Stimulated activated naive CD8-positive, alpha-beta T cell treated with anti-CD3 and anti-CD28 coated beads, Interleukin-15, Interleukin-2, amounts not matched to agents 100 ng/mL and 50 ng/mL, for 24 hours (primary cell): ENCODE results near the gene PPP1R2.
A peak's percentile ranks its signal among the peaks of the same experiment; 100 is the strongest.
"Not testable (repeated sequence)": the region's sequence is repeated elsewhere in the genome, so short reads cannot be mapped to it uniquely, and the experiment has no call there.

Source experiments
- H3K27ac Mint-ChIP-seq: one replicate; pipeline ENCODE4 v1.8.0; 2021; ENCODE audit warnings: mild to moderate bottlenecking, mixed read lengths
- H3K27me3 Mint-ChIP-seq: one replicate; pipeline ENCODE4 v1.8.0; 2021; ENCODE audit warnings: mixed read lengths
- H3K36me3 Mint-ChIP-seq: one replicate; pipeline ENCODE4 v1.8.0; 2021; ENCODE audit warnings: low read depth, mixed read lengths
- H3K4me1 Mint-ChIP-seq: one replicate; pipeline ENCODE4 v1.8.0; 2021; ENCODE audit warnings: low read depth, mixed read lengths
- H3K4me3 Mint-ChIP-seq: one replicate; pipeline ENCODE4 v1.8.0; 2021; ENCODE audit warnings: mild to moderate bottlenecking, mixed read lengths
- H3K9me3 Mint-ChIP-seq: one replicate; pipeline ENCODE4 v1.8.0; 2021; ENCODE audit warnings: mixed read lengths

Gene PPP1R2

GRCh38 chr3:195537995-195538394, 5.1 kb downstream of the PPP1R2 start:
- peak overlapping the region; percentile 85 for H3K4me3 Mint-ChIP-seq
- H3K4me1 Mint-ChIP-seq: peaks cover 78% of the 10 kb centered on the region
- no peaks in the 10 kb centered on the region for H3K27me3 Mint-ChIP-seq
- peaks cover 46% of the 10 kb centered on the region for H3K36me3 Mint-ChIP-seq
- peaks cover 4% of the 10 kb centered on the region for H3K9me3 Mint-ChIP-seq
- peak overlapping the region; percentile 78 for H3K27ac Mint-ChIP-seq

DNA sequence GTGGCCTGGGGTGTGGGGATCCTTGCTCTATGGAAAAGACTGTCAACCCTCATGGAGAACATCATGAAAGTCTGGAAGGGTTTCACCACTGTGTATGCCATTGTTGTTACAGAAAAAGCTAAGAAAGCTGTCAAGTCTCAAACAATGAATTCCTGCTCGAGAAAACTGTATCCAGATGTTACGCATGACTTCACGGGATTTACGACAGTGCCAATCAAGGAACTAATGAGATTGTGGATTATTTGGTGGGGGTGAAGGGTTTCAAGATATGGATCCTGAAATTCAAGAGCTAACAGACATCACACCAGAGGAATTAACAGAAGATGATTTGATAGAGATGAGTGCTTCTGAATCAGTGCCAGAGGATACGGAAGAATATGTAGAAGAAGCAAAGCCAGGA, 7.8 kb downstream of the PPP1R2 start:
- Mint-ChIP-seq H3K36me3 (peaks cover 44% of the 10 kb centered on the region), H3K4me1 (peaks cover 87% of the 10 kb centered on the region), H3K4me3 (no peak overlapping the region), H3K27ac (peak overlapping the region; percentile 12), H3K9me3 (peaks cover 4% of the 10 kb centered on the region), H3K27me3 (no peaks in the 10 kb centered on the region)

DNA sequence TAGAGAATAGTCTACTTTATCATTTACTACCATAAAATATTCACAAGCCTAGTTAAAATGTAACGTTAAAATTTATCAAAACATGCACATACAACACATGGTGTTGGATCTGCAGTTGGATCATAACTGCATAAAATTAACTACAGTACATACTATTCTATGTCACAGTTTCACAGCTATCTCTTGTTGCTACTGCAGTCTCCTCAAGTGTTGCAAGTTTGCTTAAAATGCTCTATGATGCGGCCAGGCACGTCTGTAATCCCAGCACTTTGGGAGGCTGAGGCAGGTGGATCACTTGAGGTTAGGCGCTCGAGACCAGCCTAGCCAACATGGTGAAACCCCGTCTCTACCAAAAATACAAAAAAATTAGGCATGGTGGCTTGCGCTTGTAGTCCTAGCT, 10.3 kb downstream of the PPP1R2 start:
- peaks cover 43% of the 10 kb centered on the region for H3K36me3 Mint-ChIP-seq
- H3K4me1 Mint-ChIP-seq: peaks cover 75% of the 10 kb centered on the region
- no peaks in the 10 kb centered on the region for H3K27me3 Mint-ChIP-seq
- H3K27ac Mint-ChIP-seq: no peak overlapping the region
- H3K4me3 Mint-ChIP-seq: no peak overlapping the region
- H3K9me3 Mint-ChIP-seq: peaks cover 4% of the 10 kb centered on the region

GRCh38 chr3:195532345-195532744, 10.8 kb downstream of the PPP1R2 start:
- Mint-ChIP-seq H3K9me3 (peaks cover 4% of the 10 kb centered on the region), H3K4me3 (no peak overlapping the region), H3K36me3 (peaks cover 48% of the 10 kb centered on the region), H3K4me1 (peaks cover 70% of the 10 kb centered on the region), H3K27ac (no peak overlapping the region), H3K27me3 (no peaks in the 10 kb centered on the region)

DNA sequence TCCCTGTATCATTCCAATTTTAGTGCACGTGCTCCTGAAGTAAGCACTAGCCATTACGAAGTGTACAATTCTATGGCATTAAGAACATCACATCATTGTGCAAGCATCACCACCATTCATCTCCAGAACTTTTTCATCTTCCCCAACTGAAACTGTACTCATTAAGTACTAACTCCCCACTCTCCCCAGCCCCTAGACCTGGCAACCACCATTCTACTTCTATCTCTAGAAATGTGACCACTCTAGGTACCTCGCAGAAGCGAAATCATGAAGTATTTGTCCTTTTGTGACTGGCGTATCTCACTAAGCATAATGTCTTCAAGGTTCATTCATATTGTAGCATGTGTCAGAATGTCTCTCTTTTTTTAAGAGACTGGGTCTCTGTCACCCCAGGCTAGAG, 11.4 kb downstream of the PPP1R2 start:
- Mint-ChIP-seq H3K27ac (peak overlapping the region; percentile 72), H3K27me3 (no peaks in the 10 kb centered on the region), H3K36me3 (peaks cover 48% of the 10 kb centered on the region), H3K4me3 (no peak overlapping the region), H3K4me1 (peaks cover 66% of the 10 kb centered on the region), H3K9me3 (peaks cover 4% of the 10 kb centered on the region)

- H3K4me1 Mint-ChIP-seq: peaks cover 55% of the 10 kb centered on the region
- no peak overlapping the region for H3K4me3 Mint-ChIP-seq
- H3K27me3 Mint-ChIP-seq: no peaks in the 10 kb centered on the region
- peak overlapping the region; percentile 14 for H3K27ac Mint-ChIP-seq
- H3K9me3 Mint-ChIP-seq: no peaks in the 10 kb centered on the region
- H3K36me3 Mint-ChIP-seq: peaks cover 59% of the 10 kb centered on the region
Observed at GRCh38 chr3:195526492-195526891, 16.6 kb downstream of the PPP1R2 start.

GRCh38 chr3:195524171-195524896, 18.8 kb downstream of the PPP1R2 start:
- Mint-ChIP-seq H3K27ac (peak overlapping the region; percentile 93), H3K9me3 (no peaks in the 10 kb centered on the region), H3K4me1 (peaks cover 43% of the 10 kb centered on the region), H3K27me3 (no peaks in the 10 kb centered on the region), H3K4me3 (no peak overlapping the region), H3K36me3 (peaks cover 57% of the 10 kb centered on the region)

- Mint-ChIP-seq H3K27ac (peak overlapping the region; percentile 4), H3K4me1 (peaks cover 39% of the 10 kb centered on the region), H3K27me3 (no peaks in the 10 kb centered on the region), H3K36me3 (peaks cover 57% of the 10 kb centered on the region), H3K4me3 (no peak overlapping the region), H3K9me3 (no peaks in the 10 kb centered on the region)
Observed at GRCh38 chr3:195522254-195523023, 20.7 kb downstream of the PPP1R2 start.

DNA sequence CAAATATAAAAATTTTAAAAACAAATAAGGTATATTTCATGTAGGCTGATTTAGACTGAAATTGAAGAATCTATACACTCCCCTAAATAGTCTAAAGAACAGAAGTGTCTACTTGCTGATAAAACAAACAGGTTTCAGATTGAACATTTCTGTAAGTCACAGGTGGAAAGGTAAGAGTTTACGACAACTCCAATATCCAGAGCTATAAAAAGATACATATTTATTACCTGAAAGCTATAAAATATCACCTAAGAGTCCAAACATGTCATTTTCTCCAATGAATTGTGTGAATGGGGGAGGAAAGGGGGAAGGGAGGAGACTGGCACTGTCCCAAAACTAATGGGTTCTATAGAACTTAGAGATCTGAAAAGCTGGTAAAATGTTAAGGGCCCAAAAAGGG, 26.1 kb downstream of the PPP1R2 start:
- Mint-ChIP-seq H3K9me3 (no peaks in the 10 kb centered on the region), H3K27ac (no peak overlapping the region), H3K4me3 (no peak overlapping the region), H3K36me3 (peaks cover 69% of the 10 kb centered on the region), H3K27me3 (no peaks in the 10 kb centered on the region), H3K4me1 (peaks cover 33% of the 10 kb centered on the region)

GRCh38 chr3:195514610-195515235, 28.4 kb downstream of the PPP1R2 start:
- not testable (repeated sequence) for H3K9me3 Mint-ChIP-seq, H3K4me3 Mint-ChIP-seq, H3K27me3 Mint-ChIP-seq
- peak overlapping the region; percentile 69 for H3K27ac Mint-ChIP-seq
- H3K36me3 Mint-ChIP-seq: peaks cover 83% of the 10 kb centered on the region
- peaks cover 36% of the 10 kb centered on the region for H3K4me1 Mint-ChIP-seq

GRCh38 chr3:195512798-195513345, 30.3 kb downstream of the PPP1R2 start:
- H3K27ac Mint-ChIP-seq: no peak overlapping the region
- H3K4me3 Mint-ChIP-seq: no peak overlapping the region
- H3K4me1 Mint-ChIP-seq: peaks cover 43% of the 10 kb centered on the region
- no peaks in the 10 kb centered on the region for H3K27me3 Mint-ChIP-seq
- H3K36me3 Mint-ChIP-seq: peaks cover 75% of the 10 kb centered on the region
- no peaks in the 10 kb centered on the region for H3K9me3 Mint-ChIP-seq

DNA sequence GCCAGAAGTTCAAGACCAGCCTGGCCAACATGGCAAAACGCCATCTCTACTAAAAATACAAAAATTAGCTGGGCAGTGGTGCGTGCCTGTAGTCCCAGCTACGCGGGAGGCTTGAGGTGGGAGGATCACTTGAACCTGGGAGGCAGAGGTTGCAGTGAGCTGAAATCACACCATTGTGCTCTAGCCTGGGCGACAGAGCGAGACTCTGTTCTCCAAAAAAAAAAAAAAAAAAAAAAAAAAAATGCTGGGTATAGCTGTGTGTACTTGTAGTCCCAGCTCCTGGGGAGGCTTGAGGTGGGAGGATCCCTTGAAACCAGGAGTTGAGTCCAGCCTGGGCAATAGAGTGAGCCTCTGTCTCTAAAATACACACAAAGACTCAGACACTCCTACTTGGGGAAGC, 32.0 kb downstream of the PPP1R2 start:
- Mint-ChIP-seq H3K9me3 (no peaks in the 10 kb centered on the region), H3K27me3 (no peaks in the 10 kb centered on the region), H3K4me1 (peaks cover 43% of the 10 kb centered on the region), H3K36me3 (peaks cover 62% of the 10 kb centered on the region), H3K27ac (peak overlapping the region; percentile 34), H3K4me3 (no peak overlapping the region)

- peak overlapping the region; percentile 5 for H3K27ac Mint-ChIP-seq
- H3K4me1 Mint-ChIP-seq: peaks cover 20% of the 10 kb centered on the region
- H3K27me3 Mint-ChIP-seq: no peaks in the 10 kb centered on the region
- peaks cover 34% of the 10 kb centered on the region for H3K36me3 Mint-ChIP-seq
- H3K9me3 Mint-ChIP-seq: no peaks in the 10 kb centered on the region
- H3K4me3 Mint-ChIP-seq: no peak overlapping the region
Observed at GRCh38 chr3:195508185-195508584, 34.9 kb downstream of the PPP1R2 start.

DNA sequence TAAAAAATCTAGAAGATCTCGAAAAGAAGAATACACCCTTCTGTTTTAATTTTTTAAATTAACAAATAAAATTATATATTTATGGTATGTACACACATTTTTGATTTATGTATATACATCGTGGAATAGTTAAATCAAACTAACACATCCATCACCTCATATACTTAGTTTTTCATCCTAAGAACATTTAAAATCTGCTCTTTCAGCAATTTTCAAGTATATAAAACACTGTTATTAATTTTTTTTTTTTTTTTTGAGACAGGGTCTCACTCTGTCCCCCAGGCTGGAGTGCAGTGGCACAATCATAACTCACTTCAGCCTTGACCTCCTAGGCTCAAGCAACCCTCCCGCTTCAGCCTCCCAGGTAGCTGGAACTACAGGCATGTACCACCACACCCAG, 67.5 kb downstream of the PPP1R2 start:
- no peak overlapping the region for H3K4me3 Mint-ChIP-seq
- H3K36me3 Mint-ChIP-seq: no peaks in the 10 kb centered on the region
- H3K4me1 Mint-ChIP-seq: no peaks in the 10 kb centered on the region
- H3K9me3 Mint-ChIP-seq: no peaks in the 10 kb centered on the region
- H3K27ac Mint-ChIP-seq: no peak overlapping the region
- H3K27me3 Mint-ChIP-seq: peaks cover 8% of the 10 kb centered on the region

- H3K36me3 Mint-ChIP-seq, H3K4me3 Mint-ChIP-seq, H3K27ac Mint-ChIP-seq, H3K9me3 Mint-ChIP-seq, H3K27me3 Mint-ChIP-seq, H3K4me1 Mint-ChIP-seq: not testable (repeated sequence)
Observed at GRCh38 chr3:195475116-195475515, 68.0 kb downstream of the PPP1R2 start.
